Neural progenitor cell (in vitro differentiated cells): ENCODE measurements around the gene ITCH.

ENCODE experiments used
- EZH2 ChIP-seq: fragments of 200-600 bp; sonication (generic); IDR thresholded peaks from 2 replicates; pipeline ENCODE4 v1.6.1; 2017; ENCODE audit warnings: antibody characterized with exemption, mild to moderate bottlenecking, moderate library complexity
- EZH2phosphoT487 ChIP-seq: fragments of 200-600 bp; sonication (generic); IDR thresholded peaks from 2 replicates; pipeline ENCODE4 v1.6.1; 2017; ENCODE audit warnings: antibody characterized with exemption
- TF ChIP-seq, protein P1 (sequence below): fragments of 200-600 bp; sonication (generic); IDR thresholded peaks from 2 replicates; pipeline ENCODE4 v1.5.1; 2017; ENCODE audit warnings: antibody characterized with exemption, mild to moderate bottlenecking

- TF ChIP-seq, protein P1, sequence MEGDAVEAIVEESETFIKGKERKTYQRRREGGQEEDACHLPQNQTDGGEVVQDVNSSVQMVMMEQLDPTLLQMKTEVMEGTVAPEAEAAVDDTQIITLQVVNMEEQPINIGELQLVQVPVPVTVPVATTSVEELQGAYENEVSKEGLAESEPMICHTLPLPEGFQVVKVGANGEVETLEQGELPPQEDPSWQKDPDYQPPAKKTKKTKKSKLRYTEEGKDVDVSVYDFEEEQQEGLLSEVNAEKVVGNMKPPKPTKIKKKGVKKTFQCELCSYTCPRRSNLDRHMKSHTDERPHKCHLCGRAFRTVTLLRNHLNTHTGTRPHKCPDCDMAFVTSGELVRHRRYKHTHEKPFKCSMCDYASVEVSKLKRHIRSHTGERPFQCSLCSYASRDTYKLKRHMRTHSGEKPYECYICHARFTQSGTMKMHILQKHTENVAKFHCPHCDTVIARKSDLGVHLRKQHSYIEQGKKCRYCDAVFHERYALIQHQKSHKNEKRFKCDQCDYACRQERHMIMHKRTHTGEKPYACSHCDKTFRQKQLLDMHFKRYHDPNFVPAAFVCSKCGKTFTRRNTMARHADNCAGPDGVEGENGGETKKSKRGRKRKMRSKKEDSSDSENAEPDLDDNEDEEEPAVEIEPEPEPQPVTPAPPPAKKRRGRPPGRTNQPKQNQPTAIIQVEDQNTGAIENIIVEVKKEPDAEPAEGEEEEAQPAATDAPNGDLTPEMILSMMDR, result no peak
- no peak for TF ChIP-seq EZH2phosphoT487
- no peak for TF ChIP-seq EZH2
These were observed 47.3 kb downstream of the ITCH start for GRCh38 chr20:34410336-34410735.
